H9 (cell line): ENCODE results near the gene STK38L. TPM values are rescaled to one million over a fixed set of nuclear protein-coding genes. Genes with fewer than 3 reads are reported as not detected.

Source experiments
- DNase-seq: peaks from one replicate; pipeline ENCODE4 v3.0.0-alpha.2; 2017
- H2AFZ ChIP-seq: one replicate; pipeline ENCODE4 v1.6.1; 2013; ENCODE audit warnings: mild to moderate bottlenecking, low read length, control low read depth, moderate library complexity
- H2AK5ac ChIP-seq: 2 replicates; pipeline ENCODE4 v1.6.1; 2013; ENCODE audit warnings: low read length, control low read depth, mixed read lengths; ENCODE audit not compliant: insufficient read length
- H2BK120ac ChIP-seq: one replicate; pipeline ENCODE4 v1.6.1; 2013; ENCODE audit warnings: low read depth, mild to moderate bottlenecking, low read length, control low read depth, inconsistent platforms; ENCODE audit not compliant: poor library complexity, severe bottlenecking
- H2BK12ac ChIP-seq: 2 replicates; pipeline ENCODE4 v1.6.1; 2013; ENCODE audit warnings: low read length, control low read depth, mixed read lengths, low read depth; ENCODE audit not compliant: insufficient read length
- H2BK15ac ChIP-seq: 2 replicates; pipeline ENCODE4 v1.6.1; 2013; ENCODE audit warnings: low read depth, low read length, control low read depth
- H2BK20ac ChIP-seq: one replicate; pipeline ENCODE4 v1.6.1; 2013; ENCODE audit warnings: low read depth, mild to moderate bottlenecking, low read length, control low read depth, inconsistent platforms; ENCODE audit not compliant: poor library complexity, severe bottlenecking
- H2BK5ac ChIP-seq: 2 replicates; pipeline ENCODE4 v1.6.1; 2013; ENCODE audit warnings: low read length, control low read depth, mixed read lengths; ENCODE audit not compliant: insufficient read length
- H3K14ac ChIP-seq: 2 replicates; pipeline ENCODE4 v1.6.1; 2013; ENCODE audit warnings: low read length, control low read depth; ENCODE audit not compliant: insufficient read depth
- H3K18ac ChIP-seq: 2 replicates; pipeline ENCODE4 v1.6.1; 2013; ENCODE audit warnings: low read depth, mild to moderate bottlenecking, mixed read lengths, low read length, control low read depth; ENCODE audit not compliant: insufficient read length
- H3K23ac ChIP-seq: 2 replicates; pipeline ENCODE4 v1.6.1; 2013; ENCODE audit warnings: low read length, control low read depth, mixed read lengths, low read depth; ENCODE audit not compliant: insufficient read length
- H3K23me2 ChIP-seq: 2 replicates; pipeline ENCODE4 v1.6.1; 2013; ENCODE audit warnings: low read depth, mild to moderate bottlenecking, mixed read lengths, low read length, control low read depth; ENCODE audit not compliant: insufficient read length, poor library complexity, severe bottlenecking
- H3K27ac ChIP-seq: 2 replicates; pipeline ENCODE4 v1.5.1; 2013; ENCODE audit warnings: low read length, control low read depth, mixed read lengths, low read depth; ENCODE audit not compliant: insufficient read length
- H3K27me3 ChIP-seq: 2 replicates; pipeline ENCODE4 v1.6.1; 2013; ENCODE audit warnings: low read length, control low read depth, inconsistent platforms; ENCODE audit not compliant: insufficient read depth
- H3K4ac ChIP-seq: 2 replicates; pipeline ENCODE4 v1.6.1; 2013; ENCODE audit warnings: low read depth, mild to moderate bottlenecking, control low read depth, inconsistent platforms, low read length, moderate library complexity
- H3K4me1 ChIP-seq: 2 replicates; pipeline ENCODE4 v1.6.1; 2013; ENCODE audit warnings: low read length, control low read depth, inconsistent platforms; ENCODE audit not compliant: insufficient read depth
- H3K4me2 ChIP-seq: 2 replicates; pipeline ENCODE4 v1.6.1; 2013; ENCODE audit warnings: low read length, control low read depth, mixed read lengths; ENCODE audit not compliant: insufficient read length, insufficient read depth
- H3K56ac ChIP-seq: 2 replicates; pipeline ENCODE4 v1.6.1; 2013; ENCODE audit warnings: low read depth, mild to moderate bottlenecking, mixed read lengths, low read length, control low read depth; ENCODE audit not compliant: insufficient read length
- H3K79me1 ChIP-seq: 2 replicates; pipeline ENCODE4 v1.6.1; 2013; ENCODE audit warnings: low read depth, mild to moderate bottlenecking, moderate library complexity, low read length, control low read depth, inconsistent platforms; ENCODE audit not compliant: insufficient read depth, poor library complexity, severe bottlenecking
- H3K79me2 ChIP-seq: 2 replicates; pipeline ENCODE4 v1.6.1; 2013; ENCODE audit warnings: low read length, control low read depth, inconsistent platforms; ENCODE audit not compliant: insufficient read depth
- H3K9ac ChIP-seq: 2 replicates; pipeline ENCODE4 v1.6.1; 2013; ENCODE audit warnings: low read length, control low read depth, mixed read lengths; ENCODE audit not compliant: insufficient read length; ENCODE audit errors: extremely low read depth
- H3K9me3 ChIP-seq: one replicate; pipeline ENCODE4 v1.6.1; 2013; ENCODE audit warnings: low read depth, low read length, inconsistent platforms; ENCODE audit not compliant: control insufficient read depth
- H3T11ph ChIP-seq: one replicate; pipeline ENCODE4 v1.6.1; 2013; ENCODE audit warnings: mild to moderate bottlenecking, low read length, control low read depth, inconsistent platforms
- H4K20me1 ChIP-seq: one replicate; pipeline ENCODE4 v1.6.1; 2013; ENCODE audit not compliant: control insufficient read depth, insufficient read length, insufficient read depth
- H4K5ac ChIP-seq: 2 replicates; pipeline ENCODE4 v1.6.1; 2013; ENCODE audit warnings: low read depth, mild to moderate bottlenecking, mixed read lengths, low read length, control low read depth; ENCODE audit not compliant: insufficient read length
- H4K8ac ChIP-seq: replicated peaks from 2 replicates; pipeline ENCODE4 v1.6.1; 2013; ENCODE audit warnings: low read length, control low read depth, mixed read lengths, low read depth; ENCODE audit not compliant: insufficient read length
- H4K91ac ChIP-seq: 2 replicates; pipeline ENCODE4 v1.6.1; 2013; ENCODE audit warnings: low read depth, mild to moderate bottlenecking, moderate library complexity, mixed read lengths, low read length, control low read depth; ENCODE audit not compliant: insufficient read length
- H3K27ac Mint-ChIP-seq, 3 experiments: 2 replicates in 2 of 3; 3 replicates in 1 of 3; pipeline ENCODE4 v1.8.0; 2020 to 2021; ENCODE audit warnings: mixed read lengths in 3 of 3, mild to moderate bottlenecking in 1 of 3, moderate library complexity in 1 of 3
- H3K27me3 Mint-ChIP-seq: 2 replicates; pipeline ENCODE4 v1.8.0; 2021; ENCODE audit warnings: low read depth, mild to moderate bottlenecking, moderate library complexity, mixed read lengths
- H3K36me3 Mint-ChIP-seq, 3 experiments: 2 replicates in 2 of 3; 3 replicates in 1 of 3; pipeline ENCODE4 v1.8.0; 2020 to 2021; ENCODE audit warnings: low read depth in 3 of 3, mixed read lengths in 3 of 3; ENCODE audit not compliant: insufficient read depth in 1 of 3
- H3K4me1 Mint-ChIP-seq, 2 experiments: 2 replicates each; pipeline ENCODE4 v1.8.0; 2020; ENCODE audit warnings: mixed read lengths in 2 of 2
- H3K4me3 Mint-ChIP-seq, 2 experiments: 2 replicates in 1 of 2; 3 replicates in 1 of 2; pipeline ENCODE4 v1.8.0; 2020 to 2021; ENCODE audit warnings: mild to moderate bottlenecking in 2 of 2, mixed read lengths in 2 of 2, moderate library complexity in 1 of 2
- H3K9me3 Mint-ChIP-seq, 2 experiments: 2 replicates in 1 of 2; 3 replicates in 1 of 2; pipeline ENCODE4 v1.8.0; 2020; ENCODE audit warnings: mild to moderate bottlenecking in 2 of 2, mixed read lengths in 2 of 2, moderate library complexity in 1 of 2
- WGBS: extraction: QIAGEN DNeasy Blood & Tissue Kit; methylation state at CpG from one replicate; pipeline ENCODE4 v1.1.7; 2013; ENCODE audit warnings: missing lambda C conversion rate, low lambda C conversion rate, mixed read lengths; ENCODE audit not compliant: insufficient read length; ENCODE audit errors: extremely low coverage; 5-methylcytosine and 5-hydroxymethylcytosine counted together
- total RNA-seq: library from RNA; stranded (reverse); gene quantifications from 2 replicates; pipeline ENCODE4 v1.2.1, GENCODE V29; 2021
- TF ChIP-seq, protein P1 (sequence below): fragments of 200-600 bp; sonication (generic); conservative IDR thresholded peaks from 3 replicates; pipeline ENCODE4 v1.8.0; 2021; ENCODE audit warnings: antibody characterized with exemption, mild to moderate bottlenecking

Gene STK38L
- total RNA-seq, 1 experiment from 2014 or later, result 44.9 TPM

DNA sequence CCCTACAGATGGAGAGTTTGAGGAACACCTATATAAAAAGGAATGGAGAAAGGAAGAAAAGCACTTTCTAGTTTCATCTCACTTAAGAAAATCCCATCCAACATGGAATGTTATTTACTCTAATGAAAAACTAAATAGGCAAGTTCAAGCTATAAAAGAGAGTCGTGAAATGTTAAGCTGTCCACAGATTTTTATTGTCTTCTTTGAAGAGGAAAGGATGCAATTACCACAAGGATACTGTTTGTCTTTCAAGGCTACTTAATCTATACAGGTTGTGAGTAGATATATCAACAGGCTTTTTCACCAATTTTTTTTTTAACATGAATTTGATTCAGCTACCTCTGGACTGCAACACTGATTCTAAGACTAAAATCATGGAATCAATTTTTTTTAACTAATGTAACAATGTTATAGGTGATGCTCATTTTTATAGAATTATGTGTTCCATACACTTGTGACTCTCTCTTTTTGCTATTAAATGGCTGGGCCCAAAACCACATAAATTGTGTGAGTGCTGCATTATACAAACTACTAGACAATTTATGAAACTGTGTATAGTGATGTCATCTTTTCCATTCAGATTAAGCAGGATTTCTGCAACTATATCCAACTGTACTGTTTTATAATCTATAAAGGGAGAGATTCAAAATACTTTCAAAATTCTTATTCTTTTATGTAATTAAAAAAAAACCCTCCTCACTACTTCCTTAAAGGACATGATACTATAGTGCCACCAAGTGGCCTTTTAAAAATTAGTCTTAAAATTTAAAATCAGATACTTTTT is 61.8 kb downstream of the STK38L start:
- no peak overlapping the region for H4K8ac ChIP-seq
- H2AFZ ChIP-seq, result no peak overlapping the region
- H2BK120ac ChIP-seq, result no peak overlapping the region
- TF ChIP-seq, protein P1, sequence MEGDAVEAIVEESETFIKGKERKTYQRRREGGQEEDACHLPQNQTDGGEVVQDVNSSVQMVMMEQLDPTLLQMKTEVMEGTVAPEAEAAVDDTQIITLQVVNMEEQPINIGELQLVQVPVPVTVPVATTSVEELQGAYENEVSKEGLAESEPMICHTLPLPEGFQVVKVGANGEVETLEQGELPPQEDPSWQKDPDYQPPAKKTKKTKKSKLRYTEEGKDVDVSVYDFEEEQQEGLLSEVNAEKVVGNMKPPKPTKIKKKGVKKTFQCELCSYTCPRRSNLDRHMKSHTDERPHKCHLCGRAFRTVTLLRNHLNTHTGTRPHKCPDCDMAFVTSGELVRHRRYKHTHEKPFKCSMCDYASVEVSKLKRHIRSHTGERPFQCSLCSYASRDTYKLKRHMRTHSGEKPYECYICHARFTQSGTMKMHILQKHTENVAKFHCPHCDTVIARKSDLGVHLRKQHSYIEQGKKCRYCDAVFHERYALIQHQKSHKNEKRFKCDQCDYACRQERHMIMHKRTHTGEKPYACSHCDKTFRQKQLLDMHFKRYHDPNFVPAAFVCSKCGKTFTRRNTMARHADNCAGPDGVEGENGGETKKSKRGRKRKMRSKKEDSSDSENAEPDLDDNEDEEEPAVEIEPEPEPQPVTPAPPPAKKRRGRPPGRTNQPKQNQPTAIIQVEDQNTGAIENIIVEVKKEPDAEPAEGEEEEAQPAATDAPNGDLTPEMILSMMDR, result peak; percentile 76
- no peak overlapping the region for H2BK12ac ChIP-seq
- H3K27ac Mint-ChIP-seq, result 0 out of 7 replicates have a peak overlapping the region, but pooled peaks of 1 of the 3 experiments have one; percentile 8
- no peaks in the 10 kb centered on the region for H4K20me1 ChIP-seq
- H3K36me3 Mint-ChIP-seq, result peaks cover 10 to 23% (median 12%) of the 10 kb centered on the region in 3 experiments; a peak in 6 of 7 replicates
- DNase-seq, result no peak
- no peak overlapping the region for H2BK5ac ChIP-seq
- no peak overlapping the region for H2AK5ac ChIP-seq
- no peak overlapping the region for H3K18ac ChIP-seq
- no peaks in the 10 kb centered on the region for H3K9me3 ChIP-seq
- no peak overlapping the region for H2BK15ac ChIP-seq
- no peaks in the 10 kb centered on the region for H3K27me3 ChIP-seq
- no peak overlapping the region for H3K4me3 Mint-ChIP-seq
- H3K14ac ChIP-seq, result no peak overlapping the region
- no CpG with 5 or more reads among the region's 1 CpG for WGBS
- H3K27me3 Mint-ChIP-seq, result no peaks in the 10 kb centered on the region
- H3K9me3 Mint-ChIP-seq, result no peaks in the 10 kb centered on the region
- no peak overlapping the region for H3K27ac ChIP-seq
- H3K9ac ChIP-seq, result no peak overlapping the region
- no peaks in the 10 kb centered on the region for H3K79me1 ChIP-seq
- no peak overlapping the region for H3K4me2 ChIP-seq
- H3T11ph ChIP-seq, result no peak overlapping the region
- no peaks in the 10 kb centered on the region for H3K4me1 ChIP-seq
- H4K91ac ChIP-seq, result no peak overlapping the region
- no peak overlapping the region for H4K5ac ChIP-seq
- no peak overlapping the region for H2BK20ac ChIP-seq
- H3K23ac ChIP-seq, result no peak overlapping the region
- no peak overlapping the region for H3K4ac ChIP-seq
- H3K56ac ChIP-seq, result no peak overlapping the region
- no peaks in the 10 kb centered on the region for H3K23me2 ChIP-seq
- H3K79me2 ChIP-seq, result no peaks in the 10 kb centered on the region
- no peaks in the 10 kb centered on the region for H3K4me1 Mint-ChIP-seq
